ENCODE measurements around the gene DNAJB5.
"Not testable (repeated sequence)": the region's sequence is repeated elsewhere in the genome, so short reads cannot be mapped to it uniquely, and the experiment has no call there.

Gene DNAJB5

DNA sequence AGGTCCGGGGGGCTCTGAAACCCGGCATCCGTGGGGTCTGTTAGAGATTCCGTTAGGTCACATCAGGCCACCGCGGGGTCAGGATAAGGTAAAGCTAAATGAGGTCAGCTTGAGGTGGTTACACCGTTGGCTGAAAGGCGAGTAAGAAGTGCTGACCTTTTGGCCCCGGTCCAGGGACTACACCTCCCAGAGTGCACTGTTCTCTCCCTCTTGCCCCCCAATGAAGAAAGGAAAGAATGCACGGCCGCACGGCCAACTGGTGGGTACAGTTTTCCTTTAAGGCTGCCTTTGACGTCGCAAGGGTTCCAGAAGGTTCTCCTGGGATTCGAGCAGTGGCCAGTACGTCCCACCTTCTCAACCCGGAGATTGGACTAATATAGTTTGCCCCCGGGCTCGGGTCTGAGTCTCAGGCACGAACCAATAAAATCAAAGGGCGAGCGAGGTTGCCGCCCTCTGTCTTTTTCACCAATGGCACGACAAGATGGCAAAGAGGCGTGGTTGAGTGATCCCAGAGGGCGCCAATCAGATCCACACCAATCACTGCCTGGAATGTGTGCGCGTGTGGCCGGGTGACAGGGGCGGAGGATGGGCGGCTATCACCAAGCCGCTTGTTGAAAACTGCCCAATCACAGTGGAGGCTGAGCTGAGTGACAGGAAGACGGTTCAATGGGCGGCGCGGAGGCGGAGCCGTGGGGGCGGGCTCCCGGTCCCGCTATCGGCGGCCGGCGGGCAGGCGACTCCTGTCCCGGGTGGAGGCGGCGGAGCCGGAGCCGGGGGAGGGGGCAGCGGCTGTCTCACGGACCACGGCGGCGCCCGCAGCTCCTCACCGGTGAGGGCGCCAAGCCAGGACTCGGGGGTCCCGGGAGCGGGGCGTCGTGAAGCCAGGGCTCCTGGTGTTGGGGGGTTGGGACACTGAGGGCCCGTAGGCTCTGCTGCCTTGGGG is at the start of gene DNAJB5:
Gene DNAJB5 (plus strand): TSS at position 743 of the 943 bp plus-strand sequence. CDS start 886 bp downstream, outside the sequence.
- peak; percentile 92 to 95 for DNase-seq (ENCODE audit: low read depth in 2 of 2)

DNA sequence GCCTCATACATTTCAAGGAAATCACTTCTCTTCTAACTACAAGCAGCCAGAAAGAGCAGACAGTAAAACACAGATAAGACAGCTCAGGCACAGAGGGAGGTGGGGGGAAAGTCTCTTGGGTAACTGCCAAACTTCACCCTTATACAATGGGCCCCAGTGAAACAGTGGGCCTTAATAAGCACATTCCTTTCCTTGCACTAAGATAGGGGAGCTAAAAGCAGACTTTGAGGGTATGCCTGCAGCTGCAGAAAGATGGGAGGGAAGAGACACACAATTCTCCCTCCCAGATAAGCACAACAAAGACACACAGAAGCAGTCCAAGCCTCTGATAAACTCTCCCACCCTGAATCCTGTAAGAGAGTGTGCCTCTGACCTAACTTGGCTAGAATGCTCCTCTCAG is 49.6 kb upstream of the DNAJB5 start:
- not testable (repeated sequence) for DNase-seq (ENCODE audit: low read depth in 2 of 2)

GRCh38 chr9:34948451-34948850 is 41.1 kb upstream of the DNAJB5 start:
- no peak for DNase-seq (ENCODE audit: low read depth in 2 of 2)

GRCh38 chr9:34954225-34954624 is 35.3 kb upstream of the DNAJB5 start:
- DNase-seq (ENCODE audit: low read depth in 2 of 2), result no peak

GRCh38 chr9:34956066-34956465 is 33.5 kb upstream of the DNAJB5 start:
- not testable (repeated sequence) for DNase-seq (ENCODE audit: low read depth in 2 of 2)

GRCh38 chr9:34956648-34957047 is 32.9 kb upstream of the DNAJB5 start:
- DNase-seq (ENCODE audit: low read depth in 2 of 2), result no peak

- peak; percentile 5 to 32 for DNase-seq (ENCODE audit: low read depth in 2 of 2)
Observed at GRCh38 chr9:34957492-34958410, 31.8 kb upstream of the DNAJB5 start, which contains the start of gene PHF24. TSS of gene PHF24 (plus strand) at chr9:34958285. CDS start at chr9:34971299, 13,014 bp downstream.

DNA sequence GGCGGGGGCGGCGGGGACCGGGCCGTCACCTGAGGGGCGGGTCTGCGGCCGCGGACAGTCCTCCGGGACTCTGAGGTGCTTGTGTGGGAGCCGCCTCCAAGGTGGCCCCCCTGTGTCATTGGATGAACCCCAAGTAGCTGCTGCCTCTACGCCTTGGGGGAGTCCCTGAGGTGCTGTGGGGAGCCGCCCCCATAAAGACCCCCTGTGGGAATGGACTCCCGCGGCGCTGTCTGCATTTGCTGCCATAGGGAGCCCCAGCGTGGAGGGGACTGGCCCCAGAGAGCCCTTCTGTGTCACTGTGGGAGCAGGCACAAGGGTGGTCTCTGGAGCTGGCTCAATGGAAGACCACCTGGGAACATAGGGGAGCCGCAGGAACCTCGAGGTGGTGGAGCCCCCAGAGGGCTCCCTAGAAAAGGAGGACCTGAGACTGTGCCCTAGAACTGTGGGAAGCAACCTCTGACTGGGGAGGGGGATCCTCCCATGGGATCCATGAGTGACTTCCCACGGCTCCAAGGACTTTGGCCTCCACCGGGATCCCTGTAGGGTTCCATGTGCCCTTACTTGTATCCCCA is 31.0 kb upstream of the DNAJB5 start:
- no peak for DNase-seq (ENCODE audit: low read depth in 2 of 2)

GRCh38 chr9:34959461-34959860 is 30.1 kb upstream of the DNAJB5 start:
- no peak for DNase-seq (ENCODE audit: low read depth in 2 of 2)

DNA sequence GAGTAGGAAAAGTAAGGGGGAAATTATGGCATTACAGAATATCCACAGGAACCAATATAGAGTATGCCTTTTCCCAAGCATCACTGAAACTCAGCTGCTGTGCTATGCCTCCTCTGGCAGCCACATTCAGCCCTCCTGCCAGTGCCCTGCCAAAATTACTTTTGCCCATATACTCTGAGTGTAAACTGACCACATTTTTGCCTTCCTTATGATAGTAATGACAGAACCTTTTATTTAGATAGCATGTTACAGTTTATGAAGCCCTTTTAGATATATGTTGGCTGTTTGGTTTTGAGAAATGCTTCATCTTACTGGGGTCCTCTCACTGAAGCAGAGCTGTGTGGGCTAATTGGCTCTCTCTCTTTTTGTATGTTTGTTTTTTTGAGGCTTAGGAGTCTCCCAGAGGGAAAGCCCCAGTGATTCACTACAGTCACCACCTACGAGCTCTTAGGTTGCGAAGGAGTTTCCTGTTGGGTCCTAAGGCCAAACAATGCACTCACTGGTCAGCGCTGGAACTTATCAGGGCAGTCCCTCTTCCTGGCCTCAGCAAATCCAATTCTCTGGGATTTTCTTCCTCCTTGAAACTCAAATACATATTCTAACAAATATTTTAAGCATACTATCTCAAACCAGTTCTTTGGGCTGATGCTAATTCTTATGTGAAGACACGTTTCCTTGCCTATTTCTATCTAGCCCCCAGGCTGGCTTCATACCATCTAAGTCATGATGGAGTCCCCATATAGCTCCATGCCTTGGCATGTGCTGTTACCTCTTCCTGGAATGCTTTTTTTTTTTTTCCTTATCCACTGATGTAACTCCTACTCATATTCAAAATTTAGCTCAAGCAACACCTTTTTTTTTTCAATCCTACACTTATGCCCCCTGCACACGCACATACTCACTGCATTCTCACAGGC is 27.7 kb upstream of the DNAJB5 start:
- DNase-seq (ENCODE audit: low read depth in 2 of 2), result no peak

DNA sequence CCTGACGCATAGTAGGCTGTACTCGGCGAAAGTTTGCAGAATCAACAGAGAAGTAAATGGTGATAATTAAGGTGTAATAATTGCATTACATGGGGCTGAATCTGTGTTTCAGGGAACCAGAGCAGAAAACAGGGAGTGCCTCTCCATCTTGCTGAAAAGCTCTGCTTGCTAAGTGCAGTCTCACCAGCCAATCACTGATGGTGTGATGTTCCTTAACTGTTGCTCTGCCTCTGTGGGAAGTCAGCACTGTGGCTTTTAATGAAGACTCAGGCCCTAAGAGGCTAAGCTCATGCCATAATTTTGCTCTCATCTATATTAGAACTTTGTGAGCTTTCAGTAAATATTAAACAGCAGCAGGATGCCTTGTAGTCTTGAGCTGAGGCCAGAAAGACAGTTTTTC is 27.0 kb upstream of the DNAJB5 start:
- DNase-seq (ENCODE audit: low read depth in 2 of 2), result no peak

GRCh38 chr9:34963552-34963951 is 26.0 kb upstream of the DNAJB5 start:
- no peak for DNase-seq (ENCODE audit: low read depth in 2 of 2)

GRCh38 chr9:34964458-34964857 is 25.1 kb upstream of the DNAJB5 start:
- DNase-seq (ENCODE audit: low read depth in 2 of 2), result no peak

GRCh38 chr9:34971146-34971811 is 18.3 kb upstream of the DNAJB5 start:
- DNase-seq (ENCODE audit: low read depth in 2 of 2), result no peak

DNA sequence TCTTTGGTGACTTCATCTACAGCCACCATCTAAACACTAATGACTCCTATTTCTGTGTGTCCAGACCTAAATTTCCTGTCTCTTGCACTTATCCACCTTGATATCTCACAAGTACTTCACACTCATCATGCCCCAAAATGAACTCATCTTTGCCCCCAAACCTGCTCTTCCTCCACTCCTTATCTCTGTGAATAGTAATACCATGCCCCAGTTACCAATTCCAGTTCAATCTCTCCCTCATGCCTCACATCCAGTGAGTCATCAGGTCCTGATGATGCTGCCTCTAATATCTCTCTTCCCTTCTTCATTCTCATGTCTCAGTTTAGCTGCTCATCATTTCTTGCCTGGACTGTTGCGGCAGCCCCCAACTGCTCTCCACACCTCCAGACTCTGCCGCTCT is 14.9 kb upstream of the DNAJB5 start:
- no peak for DNase-seq (ENCODE audit: low read depth in 2 of 2)

DNA sequence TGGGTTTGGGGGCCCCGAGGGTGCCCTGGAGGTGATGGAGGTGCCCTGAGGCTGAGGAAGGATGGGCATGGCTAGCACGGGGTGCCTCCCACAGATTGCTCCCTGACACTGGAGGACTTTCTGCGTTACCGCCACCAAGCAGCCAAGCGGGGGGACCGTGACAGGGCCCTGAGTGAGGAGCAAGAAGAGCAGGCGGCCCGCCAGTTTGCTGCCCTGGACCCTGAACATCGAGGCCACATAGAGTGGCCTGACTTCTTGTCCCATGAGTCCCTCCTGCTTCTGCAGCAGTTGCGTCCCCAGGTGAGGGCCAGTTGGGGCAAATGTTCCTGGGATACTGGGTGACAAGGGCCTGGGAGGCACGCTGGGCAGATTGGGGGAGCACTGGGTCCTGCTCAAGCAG is 13.1 kb upstream of the DNAJB5 start:
- DNase-seq (ENCODE audit: low read depth in 2 of 2), result no peak

- DNase-seq (ENCODE audit: low read depth in 2 of 2), result no peak
Observed at GRCh38 chr9:34976992-34977391, 12.6 kb upstream of the DNAJB5 start.

DNA sequence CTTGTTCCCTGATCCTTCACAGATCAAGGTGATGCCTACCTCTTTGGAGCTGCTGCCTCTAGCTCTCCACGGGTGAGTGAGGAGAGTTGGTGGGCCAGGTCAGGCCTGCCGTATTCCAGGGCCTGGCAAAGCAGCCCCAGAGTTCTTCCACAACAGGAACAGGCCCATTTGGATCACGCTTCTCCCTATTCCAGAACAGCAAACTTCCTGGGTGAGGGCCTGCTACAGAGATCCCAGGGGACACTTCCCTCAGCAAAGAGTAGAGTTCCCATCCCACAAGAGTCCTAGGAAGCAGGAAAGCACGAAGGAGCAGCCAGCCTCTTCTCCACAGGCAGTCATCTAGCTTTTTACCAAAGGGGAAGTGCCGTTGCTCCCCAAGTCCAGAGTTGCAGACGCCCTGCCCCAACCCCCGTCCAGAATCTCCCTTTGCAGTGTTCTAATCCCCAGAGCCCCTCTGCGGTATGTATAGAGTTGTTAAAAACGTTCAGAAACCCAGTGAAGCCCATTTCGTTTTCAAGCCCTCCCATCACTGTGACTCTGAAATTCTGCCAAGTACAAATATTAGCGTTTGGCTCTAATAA is 9.3 kb upstream of the DNAJB5 start:
- no peak for DNase-seq (ENCODE audit: low read depth in 2 of 2)

- DNase-seq (ENCODE audit: low read depth in 2 of 2), result no peak
Observed at GRCh38 chr9:34982361-34982760, 7.2 kb upstream of the DNAJB5 start.

DNA sequence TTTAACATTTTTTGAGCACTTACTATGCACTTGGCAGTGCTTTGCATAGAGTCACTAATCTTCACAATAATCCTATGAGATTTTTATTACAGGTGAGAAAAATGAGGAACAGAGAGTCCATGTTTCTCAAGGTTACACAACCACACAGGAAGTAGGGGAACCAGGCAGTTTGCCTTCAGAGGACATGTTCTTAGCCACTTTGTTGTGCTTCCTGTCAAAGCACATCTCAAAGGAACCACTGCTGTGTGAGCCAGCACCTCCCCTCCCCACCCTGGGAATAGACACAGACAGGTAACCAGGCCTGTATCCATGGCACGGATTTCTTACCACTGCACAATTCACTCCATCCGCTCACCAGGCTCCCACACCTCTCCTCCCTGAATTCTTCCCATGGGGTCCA is 6.3 kb upstream of the DNAJB5 start:
- DNase-seq (ENCODE audit: low read depth in 2 of 2), result no peak
